Ovary (tissue), 9 donors: ENCODE measurements around the gene CD101. TPM values are rescaled to one million over a fixed set of nuclear protein-coding genes. Genes with fewer than 3 reads are reported as not detected.

Experiments used
- DNase-seq, 5 donors: peaks; one replicate each; pipeline ENCODE4 v3.0.0-alpha.2; 2019 to 2020
- H3K27ac ChIP-seq, 2 donors: fragments of 200-600 bp; one replicate each; pipeline versions ENCODE4 v1.5.1 to v1.8.0; 2019 to 2022
- H3K27me3 ChIP-seq: fragments of 200-600 bp; one replicate; pipeline ENCODE4 v1.8.0; 2022
- H3K36me3 ChIP-seq: fragments of 200-600 bp; sonication (generic); one replicate; pipeline ENCODE4 v1.5.1; 2019
- H3K4me1 ChIP-seq: one replicate; pipeline ENCODE4 v1.8.1; 2013; ENCODE audit warnings: mild to moderate bottlenecking, moderate library complexity; ENCODE audit not compliant: insufficient read depth
- H3K4me3 ChIP-seq: fragments of 200-600 bp; sonication (generic); one replicate; pipeline ENCODE4 v1.5.1; 2017
- H3K9me3 ChIP-seq, 2 donors: fragments of 200-600 bp in 1 of 2; sonication (generic) in 1 of 2; one replicate each; pipeline versions ENCODE4 v1.5.1 to v1.8.1; 2013 to 2019; ENCODE audit warnings: mild to moderate bottlenecking in 1 of 2, moderate library complexity in 1 of 2
- CTCF ChIP-seq, 3 donors: fragments of 450-650 bp in 2 of 3; fragments of 200-600 bp in 1 of 3; IDR thresholded peaks; one replicate each; pipeline versions ENCODE4 v1.5.1 to v1.8.0; 2016 to 2022; ENCODE audit warnings: antibody characterized with exemption in 3 of 3, mild to moderate bottlenecking in 1 of 3
- EP300 ChIP-seq: sonication (generic); formaldehyde crosslinking; IDR thresholded peaks from one replicate; pipeline ENCODE4 v1.6.1; 2017; ENCODE audit warnings: antibody characterized with exemption
- POLR2A ChIP-seq: fragments of 450-650 bp; IDR thresholded peaks from one replicate; pipeline ENCODE4 v1.6.1; 2017; ENCODE audit warnings: antibody characterized with exemption, mild to moderate bottlenecking, moderate library complexity
- WGBS, 3 donors: extraction: QIAGEN DNeasy Blood & Tissue Kit in 1 of 3; methylation state at CpG; one replicate each; pipeline versions ENCODE4 v1.1.5 to v1.1.7; 2013 to 2017; 5-methylcytosine and 5-hydroxymethylcytosine counted together
- intact Hi-C, 4 donors: fragments of 100-400 bp; cut with DNase I; formaldehyde crosslinking; loops; one replicate each; pipeline versions ENCODE4 v1.11.0 to v1.15.1; 2022 to 2023
- polyA plus RNA-seq, 2 donors: library from polyadenylated mRNA; stranded (reverse); fragments of 200-250 nt in 1 of 2; fragments of 350-450 nt in 1 of 2; fragmentation: Illumina TruSeq in 1 of 2; extraction: RNeasy Lipid Tissue Mini Kit (QIAGEN cat#74804) in 1 of 2; gene quantifications; one replicate each; pipeline ENCODE4 v1.2.3, GENCODE V29; 2013 to 2014
- total RNA-seq, 7 donors: library from RNA; depleted of rRNA in 2 of 7; stranded (reverse); fragments of >200 nt in 2 of 7; fragmentation: NEBNext Ultra II Directional in 3 of 7; extraction: Animal tissue kit (Norgen Biotek cat#: 25700) in 3 of 7; gene quantifications; one replicate each; pipeline versions ENCODE4 v1.1.0 to v1.2.4, GENCODE V29; 2016 to 2023
- donor health status: DM: no; HTN: no; CAD: no; lungs with moderate emphysema.
- donor health status: DM: no; HTN: no; CAD: no.
- donor health status: Bipolar disorder and iron deficiency.
- donor health status: DM: yes; HTN: yes; CAD: no.
- donor health status: DM: no; HTN: no; CAD: no.
- donor health status: DM: yes; HTN: yes; CAD: no.

Gene CD101
- total and polyA plus RNA-seq, 9 donors, result 0.30 to 1.6 (median 1.1) TPM

GRCh38 chr1:116990612-116991151 lies 10.9 kb upstream of the CD101 start:
- H3K27me3 ChIP-seq, result no peaks in the 10 kb centered on the region
- TF ChIP-seq POLR2A (no peak), EP300 (no peak), CTCF (IDR thresholded peaks at IDR 0.05) (no peak)
- H3K4me3 ChIP-seq, result no peak overlapping the region
- no peak for DNase-seq
- 85 to 88% (median 87%) methylated on average over 12 of the region's 12 CpGs for WGBS, 3 donors
- intact Hi-C loops, result no loop called here
- H3K36me3 ChIP-seq, result no peaks in the 10 kb centered on the region
- H3K27ac ChIP-seq, result no peak overlapping the region
- H3K9me3 ChIP-seq, result no peaks in the 10 kb centered on the region
- H3K4me1 ChIP-seq, result no peaks in the 10 kb centered on the region

- no peaks in the 10 kb centered on the region for H3K9me3 ChIP-seq
- H3K27me3 ChIP-seq, result no peaks in the 10 kb centered on the region
- intact Hi-C loops, result no loop called here
- no peak overlapping the region for H3K27ac ChIP-seq
- H3K4me1 ChIP-seq, result no peaks in the 10 kb centered on the region
- H3K4me3 ChIP-seq, result no peak overlapping the region
- no peaks in the 10 kb centered on the region for H3K36me3 ChIP-seq
- DNase-seq, result no peak
- TF ChIP-seq EP300 (no peak), CTCF (IDR thresholded peaks at IDR 0.05) (no peak), POLR2A (no peak)
- 45 to 95% (median 73%) methylated on average over 2 of the region's 2 CpGs for WGBS, 3 donors
Measured at GRCh38 chr1:116991171-116991845, 10.3 kb upstream of the CD101 start.

DNA sequence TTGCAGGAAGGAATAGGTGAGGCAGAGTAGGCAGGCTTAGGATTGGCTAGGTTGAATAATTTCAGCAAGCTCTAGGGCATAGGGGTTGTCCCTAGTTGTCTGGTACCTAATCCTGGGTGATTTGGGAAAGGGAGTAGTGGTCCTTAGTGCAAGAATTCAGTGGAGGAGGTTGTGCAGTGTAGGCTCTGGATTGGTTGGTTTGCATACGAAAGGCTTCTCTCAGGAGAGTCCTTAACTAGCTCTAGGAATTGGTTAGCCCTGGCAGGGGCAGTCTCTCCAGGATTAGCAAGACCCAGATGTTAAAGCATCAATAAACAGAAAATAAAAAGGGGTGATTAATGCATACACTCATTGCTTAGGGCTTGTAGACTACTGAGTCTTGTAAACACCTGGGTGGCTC lies 9.6 kb upstream of the CD101 start:
- no peaks in the 10 kb centered on the region for H3K9me3 ChIP-seq
- no peak for DNase-seq
- H3K4me3 ChIP-seq, result no peak overlapping the region
- 94 to 100% (median 100%) methylated on average over 1 of the region's 1 CpG for WGBS, 3 donors
- TF ChIP-seq POLR2A (no peak), CTCF (IDR thresholded peaks at IDR 0.05) (no peak), EP300 (no peak)
- H3K36me3 ChIP-seq, result no peaks in the 10 kb centered on the region
- H3K27ac ChIP-seq, result no peak overlapping the region
- no peaks in the 10 kb centered on the region for H3K27me3 ChIP-seq
- no peaks in the 10 kb centered on the region for H3K4me1 ChIP-seq
- intact Hi-C loops, result no loop called here

- Histone ChIP-seq H3K36me3 (no peaks in the 10 kb centered on the region), H3K4me3 (no peak overlapping the region), H3K4me1 (no peaks in the 10 kb centered on the region), H3K9me3 (no peaks in the 10 kb centered on the region), H3K27ac (no peak overlapping the region), H3K27me3 (no peaks in the 10 kb centered on the region)
- no peak for TF ChIP-seq CTCF (IDR thresholded peaks at IDR 0.05)
- no peak for TF ChIP-seq POLR2A
- no peak for TF ChIP-seq EP300
- DNase-seq, result no peak
- intact Hi-C loops, result no loop called here
- WGBS, 3 donors, result 96 to 97% (median 97%) methylated on average over 7 of the region's 7 CpGs
Measured at GRCh38 chr1:116993286-116993685, 8.3 kb upstream of the CD101 start.
